Activated CD4-positive, alpha-beta T cell treated with anti-CD3 and anti-CD28 coated beads, Interleukin-2, Interleukin-6, amounts not matched to agents 100 ng/mL and 50 ng/mL, durations not matched to agents 16 hours and 8 hours (primary cell): Measurements from ENCODE around the gene P2RX2.

ENCODE experiments used
- DNase-seq: peaks from one replicate; pipeline ENCODE4 v3.0.0-alpha.2; 2020

The P2RX2 gene

GRCh38 chr12:132603240-132604150 lies 15.1 kb upstream of the P2RX2 start:
- DNase-seq, result no peak

DNA sequence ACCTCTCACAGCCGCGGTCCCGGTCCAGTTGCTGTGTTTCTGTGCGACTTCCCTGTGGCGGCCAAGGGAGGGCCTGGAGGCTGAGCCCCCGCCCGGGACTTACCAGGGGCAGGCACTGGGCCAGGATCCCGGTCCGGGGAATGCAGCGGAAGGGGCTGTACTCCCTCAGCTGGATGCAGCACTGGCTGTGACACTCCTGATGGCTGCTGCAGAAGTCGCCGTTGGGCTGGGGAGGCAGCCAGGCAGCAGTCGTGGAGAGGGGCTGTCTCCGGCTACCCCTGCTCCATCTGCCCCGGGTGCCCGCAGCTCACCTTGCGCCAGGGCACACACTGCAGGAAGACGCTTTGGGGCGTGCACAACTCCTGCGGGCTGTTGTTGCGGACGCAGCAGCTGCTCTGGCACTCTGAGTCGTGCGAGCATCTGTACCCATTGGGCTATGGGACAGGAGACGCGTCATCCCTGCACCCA lies 14.4 kb upstream of the P2RX2 start:
- no peak for DNase-seq

GRCh38 chr12:132604668-132605441 lies 13.7 kb upstream of the P2RX2 start:
- DNase-seq, result no peak

DNA sequence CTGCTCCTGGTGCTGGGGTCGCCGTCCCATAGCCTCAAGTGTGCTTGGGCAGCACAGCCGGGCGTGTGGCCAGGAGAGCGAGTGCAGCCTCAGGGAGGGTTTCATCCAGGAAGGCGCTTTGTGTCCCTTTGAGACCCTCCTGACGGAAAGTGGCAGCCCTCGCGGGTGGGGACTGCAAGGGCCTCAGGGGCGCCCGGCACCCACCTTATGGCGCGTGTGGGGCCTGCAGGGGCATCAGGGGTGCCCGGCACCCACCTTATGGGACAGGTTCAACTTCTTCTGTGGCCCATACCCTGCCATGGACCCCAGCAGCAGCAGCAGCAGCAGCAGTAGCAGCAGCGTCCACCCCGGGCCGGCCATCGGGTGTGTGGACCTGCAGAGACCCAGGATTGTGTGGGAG lies 12.7 kb upstream of the P2RX2 start:
- no peak for DNase-seq

- no peak for DNase-seq
These were observed 12.1 kb upstream of the P2RX2 start for GRCh38 chr12:132606466-132606865.

GRCh38 chr12:132606927-132607326 lies 11.6 kb upstream of the P2RX2 start:
- no peak for DNase-seq

- DNase-seq, result no peak
These were observed 10.1 kb upstream of the P2RX2 start for GRCh38 chr12:132608231-132609171.

- DNase-seq, result no peak
These were observed 8.4 kb upstream of the P2RX2 start, which contains the start of gene LRCOL1 for GRCh38 chr12:132610051-132610759. Gene LRCOL1, minus strand, starts transcription at chr12:132610582. Its CDS starts 4,331 bp downstream, at chr12:132606251.

DNA sequence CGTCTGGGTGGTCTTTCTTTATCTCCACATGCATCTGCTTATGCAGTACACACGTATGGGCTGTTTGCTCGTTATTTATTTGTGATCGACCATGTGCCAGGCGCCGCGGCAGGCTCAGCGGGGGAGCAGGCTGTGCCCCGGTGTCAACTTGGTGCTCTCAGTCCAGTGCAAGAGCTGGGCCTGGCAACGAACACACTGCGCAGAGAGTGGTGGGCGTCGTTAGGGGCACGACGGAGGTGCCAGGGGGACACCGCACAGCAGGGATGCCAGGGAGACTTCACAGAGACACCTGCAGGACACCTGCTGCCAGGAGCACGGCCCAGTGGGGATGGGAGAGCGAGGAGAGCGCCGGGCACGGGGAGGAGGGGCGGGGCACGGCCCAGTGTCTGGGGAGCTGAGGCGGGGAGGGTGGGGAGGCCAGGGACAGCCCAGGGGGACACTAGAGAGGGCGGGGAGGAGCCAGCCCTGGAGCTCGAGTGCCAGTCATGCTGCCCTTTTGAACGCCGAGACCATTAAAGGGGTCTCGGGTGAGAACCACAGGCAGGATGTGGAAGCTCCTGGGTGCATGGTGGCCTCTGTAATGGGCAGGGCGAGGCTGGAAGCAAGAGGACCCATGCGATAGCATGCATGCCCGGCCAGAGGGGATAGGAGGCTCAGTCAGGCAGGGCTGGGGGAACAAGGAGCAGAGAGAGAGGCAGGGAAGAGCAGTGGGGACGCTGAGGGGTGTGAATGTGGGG lies 7.5 kb upstream of the P2RX2 start:
- no peak for DNase-seq

DNA sequence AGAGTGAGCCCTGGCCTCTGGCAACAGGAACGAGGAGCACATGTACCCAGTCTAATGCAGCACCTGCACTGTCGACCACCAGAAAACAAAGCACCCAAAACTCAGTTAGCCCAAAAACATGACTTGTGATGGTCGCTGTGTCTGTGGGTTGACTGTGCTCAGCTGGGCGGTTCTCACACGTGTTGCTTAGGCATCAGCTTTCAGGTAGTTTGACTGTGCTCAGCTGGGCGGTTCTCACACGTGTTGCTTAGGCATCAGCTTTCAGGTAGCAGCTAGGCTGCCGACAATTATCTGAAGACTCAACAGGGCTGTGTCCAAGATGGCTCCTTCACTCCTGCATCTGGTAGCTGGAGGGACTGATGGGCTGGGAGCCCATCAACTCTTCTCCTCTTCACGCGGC lies 7.0 kb upstream of the P2RX2 start:
- no peak for DNase-seq

DNA sequence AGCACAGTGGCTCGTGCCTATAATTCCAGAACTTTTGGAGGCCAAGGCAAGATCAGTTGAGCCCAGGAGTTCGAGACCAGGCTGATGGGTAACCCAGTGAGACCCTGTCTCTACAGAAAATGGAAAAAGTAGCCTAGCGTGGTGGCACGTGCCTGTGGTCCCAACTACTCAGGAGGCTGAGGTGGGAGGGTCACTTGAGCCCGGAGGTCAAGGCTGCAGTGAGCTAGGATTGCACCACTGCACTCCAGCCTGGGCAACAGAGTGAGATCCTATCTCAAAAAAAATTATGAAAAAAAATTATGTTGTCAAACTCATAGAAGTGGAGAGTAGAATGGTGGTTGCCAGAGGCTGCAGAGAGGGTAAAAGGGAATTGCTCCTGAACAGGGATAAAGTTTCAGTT lies 4.5 kb upstream of the P2RX2 start:
- no peak for DNase-seq

DNA sequence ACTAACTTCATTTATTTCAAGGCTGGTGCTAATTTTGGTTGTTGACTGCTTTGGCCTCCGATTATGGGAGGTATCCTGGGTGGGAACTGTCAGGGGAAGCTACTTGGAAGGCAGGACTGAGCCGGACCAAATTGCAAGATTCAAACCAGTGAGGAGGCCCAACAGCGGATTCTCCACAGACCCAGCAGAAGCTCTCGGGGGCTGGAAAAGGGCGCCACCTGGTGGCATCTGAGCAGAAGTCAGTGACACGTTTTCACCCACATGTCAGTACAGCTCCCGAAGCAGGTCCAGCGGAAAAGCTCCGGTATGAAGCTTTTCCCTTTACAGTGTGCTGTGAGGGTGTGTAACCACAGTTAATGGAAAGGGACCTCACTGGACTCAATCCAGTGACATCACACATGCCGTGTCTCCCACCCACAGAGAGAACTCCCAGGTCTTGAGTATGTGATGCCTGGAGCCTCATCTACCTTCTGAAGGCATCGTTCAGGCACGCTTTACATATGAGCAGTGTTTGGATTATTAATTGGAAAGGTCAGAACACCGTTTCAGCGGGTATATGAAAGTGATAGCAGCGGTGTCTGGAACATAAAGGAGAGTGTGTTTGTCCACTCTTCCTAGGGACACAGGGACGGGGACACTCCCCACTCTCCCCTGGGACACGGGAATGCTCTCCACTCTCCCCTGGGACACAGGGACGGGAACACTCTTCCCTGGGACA lies 3.6 kb upstream of the P2RX2 start:
- peak; percentile 84 for DNase-seq

DNA sequence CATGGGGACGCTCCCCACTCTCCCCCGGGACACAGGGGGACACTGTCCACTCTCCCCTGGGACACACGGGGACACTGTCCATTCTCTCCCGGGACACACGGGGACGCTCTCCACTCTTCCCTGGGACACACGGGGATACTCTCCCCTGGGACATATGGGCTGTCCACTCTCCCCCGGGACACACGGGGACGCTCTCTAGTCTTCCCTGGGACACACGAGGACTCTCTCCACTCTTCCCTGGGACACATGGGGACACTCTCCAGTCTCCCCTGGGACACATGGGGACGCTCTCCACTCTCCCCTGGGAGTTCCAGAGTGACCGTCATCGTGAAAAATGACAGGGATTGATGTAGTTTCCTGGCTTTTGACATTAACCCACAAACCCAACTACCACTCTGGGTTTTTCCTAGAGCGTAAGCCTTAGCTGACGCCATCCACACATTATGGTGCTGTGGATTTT lies 3.0 kb upstream of the P2RX2 start:
- no peak for DNase-seq

DNA sequence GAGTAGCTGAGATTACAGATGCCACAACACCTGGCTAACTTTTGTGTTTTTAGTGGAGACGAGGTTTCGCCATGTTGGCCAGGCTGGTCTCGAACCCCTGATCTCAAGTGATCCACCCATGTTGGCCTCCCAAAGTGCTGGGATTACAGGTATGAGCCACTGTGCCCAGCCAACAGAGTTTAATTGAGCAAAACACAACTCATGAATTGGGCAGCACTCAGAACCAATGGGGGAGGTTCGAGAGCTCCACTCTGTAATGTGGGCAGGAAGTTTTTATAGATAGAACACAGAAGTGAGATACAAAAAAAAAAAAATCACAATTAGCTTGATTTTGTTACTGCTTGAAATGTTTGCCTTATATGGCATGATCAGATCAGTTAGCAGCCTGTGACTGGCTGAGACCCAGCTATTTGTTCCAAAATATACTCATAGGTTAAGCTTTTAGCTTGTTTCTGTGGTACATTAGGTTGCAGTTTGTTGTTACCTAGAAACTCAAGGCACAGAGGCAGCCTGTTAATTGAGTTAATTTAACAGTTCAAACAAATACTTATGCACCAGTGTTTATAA lies 1.4 kb upstream of the P2RX2 start:
- DNase-seq, result no peak

DNA sequence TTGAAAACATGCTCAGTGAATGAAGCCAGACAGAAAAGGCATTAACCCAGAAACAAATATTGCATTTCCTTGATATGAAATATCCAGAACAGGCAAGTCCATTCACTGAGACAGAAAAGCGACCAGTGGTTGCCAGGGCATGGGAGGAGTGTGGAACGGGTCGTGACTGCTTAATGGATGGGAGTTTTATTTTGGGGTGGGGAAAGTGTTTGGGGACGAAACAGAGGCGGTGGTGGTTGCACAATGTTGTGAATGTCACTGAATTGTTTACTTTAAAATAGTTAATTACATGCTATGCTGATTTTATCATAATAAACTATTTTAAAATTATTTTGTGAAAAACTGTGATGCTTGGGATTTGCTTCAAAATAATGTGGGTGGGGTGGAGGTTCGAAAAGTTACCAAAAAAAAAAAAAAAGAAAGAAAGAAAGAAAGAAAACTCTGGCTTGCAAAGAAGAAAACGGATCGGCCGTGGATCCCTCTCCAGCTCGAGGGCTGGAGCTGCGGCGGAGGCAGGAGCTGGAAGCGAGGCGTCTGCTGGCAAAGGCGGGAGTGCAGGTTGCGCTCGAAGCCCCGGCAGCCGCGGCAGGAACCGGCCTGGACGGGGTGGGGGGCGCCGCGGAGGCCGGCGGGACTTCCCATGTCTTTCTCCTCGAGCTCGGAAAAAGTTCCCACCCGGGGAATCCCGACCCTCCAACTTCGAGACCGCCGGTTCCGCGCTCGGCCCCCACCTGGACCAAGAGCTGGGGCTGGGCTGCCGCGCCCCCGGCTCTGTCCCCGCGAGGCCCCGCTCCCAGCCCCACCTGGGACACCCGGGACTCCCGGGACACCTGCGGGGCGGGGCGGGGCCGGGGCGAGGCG lies 524 bp upstream of the P2RX2 start:
- no peak for DNase-seq

- DNase-seq, result no peak
These were observed 452 bp downstream of the P2RX2 start for GRCh38 chr12:132619071-132619385.

DNA sequence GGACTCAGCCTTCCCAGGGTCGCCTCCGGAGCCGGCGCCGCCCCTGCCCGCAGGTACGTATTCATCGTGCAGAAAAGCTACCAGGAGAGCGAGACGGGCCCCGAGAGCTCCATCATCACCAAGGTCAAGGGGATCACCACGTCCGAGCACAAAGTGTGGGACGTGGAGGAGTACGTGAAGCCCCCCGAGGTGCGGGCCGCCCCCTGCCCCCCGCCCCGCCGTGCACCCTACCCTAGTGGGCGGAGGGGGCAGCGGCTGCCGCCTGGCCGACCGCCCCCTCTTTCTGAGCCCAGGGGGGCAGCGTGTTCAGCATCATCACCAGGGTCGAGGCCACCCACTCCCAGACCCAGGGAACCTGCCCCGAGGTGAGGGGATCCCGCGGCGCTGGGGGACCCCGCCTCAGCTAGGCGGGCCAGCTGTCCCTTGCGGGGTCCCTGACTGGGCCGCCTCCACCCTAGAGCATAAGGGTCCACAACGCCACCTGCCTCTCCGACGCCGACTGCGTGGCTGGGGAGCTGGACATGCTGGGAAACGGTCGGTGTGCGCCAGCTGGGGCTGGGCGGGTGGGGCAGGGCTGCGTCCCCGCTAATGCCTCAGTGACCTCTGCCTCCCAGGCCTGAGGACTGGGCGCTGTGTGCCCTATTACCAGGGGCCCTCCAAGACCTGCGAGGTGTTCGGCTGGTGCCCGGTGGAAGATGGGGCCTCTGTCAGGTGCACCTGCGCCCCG lies 973 bp downstream of the P2RX2 start:
- DNase-seq, result no peak

- DNase-seq, result no peak
These were observed 1.7 kb downstream of the P2RX2 start for GRCh38 chr12:132620113-132620898.
